Activated CD4-positive, alpha-beta memory T cell treated with anti-CD3 and anti-CD28 coated beads, Interleukin-2, amount 10 ng/mL, durations not matched to agents 7 days and 5 days (primary cell): ENCODE measurements around the gene SMNDC1. TPM values are rescaled to one million over a fixed set of nuclear protein-coding genes. Genes with fewer than 3 reads are reported as not detected.
"Not testable (repeated sequence)": the region's sequence is repeated elsewhere in the genome, so short reads cannot be mapped to it uniquely, and the experiment has no call there.

Experiments used
- CTCF ChIA-PET: fragments of 350-600 bp; sonication (Branson Sonifier 250); formaldehyde crosslinking; loops from one replicate; lab custom pipeline; 2021; ENCODE audit warnings: antibody characterized with exemption, inconsistent platforms; lab: Charles Lee
- POLR2A ChIA-PET: fragments of 350-600 bp; sonication (Branson Sonifier 250); formaldehyde crosslinking; loops from one replicate; lab custom pipeline; 2021; ENCODE audit warnings: antibody characterized with exemption; lab: Charles Lee
- DNase-seq: peaks from one replicate; pipeline ENCODE4 v3.0.0-alpha.2; 2020
- H3K27ac Mint-ChIP-seq: one replicate; pipeline ENCODE4 v1.8.0; 2021; ENCODE audit warnings: mild to moderate bottlenecking, mixed read lengths
- H3K27me3 Mint-ChIP-seq: one replicate; pipeline ENCODE4 v1.8.0; 2021; ENCODE audit warnings: mixed read lengths
- H3K36me3 Mint-ChIP-seq: one replicate; pipeline ENCODE4 v1.8.0; 2021; ENCODE audit warnings: low read depth, mixed read lengths
- H3K4me1 Mint-ChIP-seq: one replicate; pipeline ENCODE4 v1.8.0; 2021; ENCODE audit warnings: mixed read lengths
- H3K4me3 Mint-ChIP-seq: one replicate; pipeline ENCODE4 v1.8.0; 2021; ENCODE audit warnings: mild to moderate bottlenecking, mixed read lengths
- H3K9me3 Mint-ChIP-seq: one replicate; pipeline ENCODE4 v1.8.0; 2021; ENCODE audit warnings: mixed read lengths
- total RNA-seq, 2 experiments: library from RNA; stranded (reverse); gene quantifications; one replicate each; pipeline ENCODE4 v1.2.3, GENCODE V29; 2021

Gene SMNDC1
- total RNA-seq, 2 experiments from 2014 or later, result 40.8 to 45.6 TPM

GRCh38 chr10:110340816-110341215, 36.1 kb upstream of the SMNDC1 start:
- ChIA-PET POLR2A (interaction anchor here (1.2 to 2.0 kb wide), 2 partner anchors 12 to 36 kb away, joined by 3 to 4 read pairs; no protein-coding TSS in a partner anchor), CTCF (interaction anchor here (2.4 kb wide), 1 partner anchor 13 kb away, joined by 7 read pairs; no protein-coding TSS in a partner anchor)
- no peak overlapping the region for H3K4me3 Mint-ChIP-seq
- no peaks in the 10 kb centered on the region for H3K9me3 Mint-ChIP-seq
- peaks cover 13% of the 10 kb centered on the region for H3K36me3 Mint-ChIP-seq
- peaks cover 34% of the 10 kb centered on the region for H3K4me1 Mint-ChIP-seq
- no peak for DNase-seq
- H3K27me3 Mint-ChIP-seq, result peaks cover 9% of the 10 kb centered on the region
- no peak overlapping the region for H3K27ac Mint-ChIP-seq

GRCh38 chr10:110340122-110340521, 35.4 kb upstream of the SMNDC1 start:
- ChIA-PET CTCF (interaction anchor here (0.7 kb wide), 1 partner anchor 134 kb away, joined by 3 read pairs; no protein-coding TSS in a partner anchor), POLR2A (interaction anchor here (2.0 kb wide), 1 partner anchor 12 kb away, joined by 4 read pairs; no protein-coding TSS in a partner anchor)
- Mint-ChIP-seq H3K4me1 (peaks cover 41% of the 10 kb centered on the region), H3K27me3 (peaks cover 9% of the 10 kb centered on the region), H3K4me3 (no peak overlapping the region), H3K27ac (no peak overlapping the region), H3K36me3 (peaks cover 19% of the 10 kb centered on the region), H3K9me3 (no peaks in the 10 kb centered on the region)
- DNase-seq, result no peak

- Mint-ChIP-seq H3K36me3 (peaks cover 24% of the 10 kb centered on the region), H3K4me1 (peaks cover 50% of the 10 kb centered on the region), H3K4me3 (no peak overlapping the region), H3K27me3 (peaks cover 5% of the 10 kb centered on the region), H3K9me3 (no peaks in the 10 kb centered on the region), H3K27ac (no peak overlapping the region)
- POLR2A ChIA-PET, result interaction anchor here (6.8 kb wide), 1 partner anchor 17 kb away, joined by 51 read pairs; no protein-coding TSS in a partner anchor
- DNase-seq, result no peak
- CTCF ChIA-PET, result interaction anchor here (1.3 kb wide), 1 partner anchor 15 kb away, joined by 3 read pairs; no protein-coding TSS in a partner anchor
These were observed 33.2 kb upstream of the SMNDC1 start for GRCh38 chr10:110337906-110338305.

- POLR2A ChIA-PET, result interaction anchor here (1.2 to 6.8 kb wide), 3 partner anchors 8 to 17 kb away, joined by 4 to 51 read pairs (median 4); no protein-coding TSS in a partner anchor
- CTCF ChIA-PET, result interaction anchor here (1.1 to 1.6 kb wide), 2 partner anchors 17 to 47 kb away, joined by 3 to 10 read pairs; no protein-coding TSS in a partner anchor
These were observed 32.7 kb upstream of the SMNDC1 start for GRCh38 chr10:110337401-110337800.

GRCh38 chr10:110336111-110336721, 31.5 kb upstream of the SMNDC1 start:
- peaks cover 7% of the 10 kb centered on the region for H3K9me3 Mint-ChIP-seq
- CTCF ChIA-PET, result interaction anchor here (1.1 to 1.6 kb wide), 2 partner anchors 18 to 48 kb away, joined by 3 to 10 read pairs; no protein-coding TSS in a partner anchor
- peaks cover 31% of the 10 kb centered on the region for H3K36me3 Mint-ChIP-seq
- peak overlapping the region; percentile 81 for H3K27ac Mint-ChIP-seq
- H3K4me1 Mint-ChIP-seq, result peaks cover 52% of the 10 kb centered on the region
- no peak for DNase-seq
- H3K27me3 Mint-ChIP-seq, result no peaks in the 10 kb centered on the region
- no peak overlapping the region for H3K4me3 Mint-ChIP-seq
- POLR2A ChIA-PET, result interaction anchor here (1.1 to 6.8 kb wide), 4 partner anchors 9 to 86 kb away, joined by 3 to 51 read pairs (median 4); no protein-coding TSS in a partner anchor

More at GRCh38 chr10:110337401-110337800, 32.7 kb upstream of the SMNDC1 start:
- no peaks in the 10 kb centered on the region for H3K27me3 Mint-ChIP-seq
- H3K27ac Mint-ChIP-seq, result no peak overlapping the region
- no peak for DNase-seq
- H3K36me3 Mint-ChIP-seq, result peaks cover 26% of the 10 kb centered on the region
- no peak overlapping the region for H3K4me3 Mint-ChIP-seq
- peaks cover 51% of the 10 kb centered on the region for H3K4me1 Mint-ChIP-seq
- peaks cover 4% of the 10 kb centered on the region for H3K9me3 Mint-ChIP-seq

GRCh38 chr10:110335314-110336064, 30.8 kb upstream of the SMNDC1 start:
- Mint-ChIP-seq H3K4me3 (peak overlapping the region; percentile 22), H3K27me3 (no peaks in the 10 kb centered on the region), H3K9me3 (peaks cover 13% of the 10 kb centered on the region), H3K27ac (peak overlapping the region; percentile 81), H3K4me1 (peaks cover 49% of the 10 kb centered on the region), H3K36me3 (peaks cover 38% of the 10 kb centered on the region)
- no peak for DNase-seq
- POLR2A ChIA-PET, result interaction anchor here (1.0 to 6.8 kb wide), 13 partner anchors 9 to 205 kb away, joined by 3 to 51 read pairs (median 5); partner anchors contain the start of gene DUSP5
- CTCF ChIA-PET, result interaction anchor here (1.1 to 2.1 kb wide), 3 partner anchors 12 to 19 kb away, joined by 3 to 14 read pairs (median 10); no protein-coding TSS in a partner anchor

- CTCF ChIA-PET, result interaction anchor here (0.9 to 2.1 kb wide), 10 partner anchors 11 to 233 kb away, joined by 3 to 14 read pairs (median 3); partner anchors contain the start of gene SMC3
- peak overlapping the region; percentile 14 for H3K27ac Mint-ChIP-seq
- peaks cover 49% of the 10 kb centered on the region for H3K36me3 Mint-ChIP-seq
- H3K27me3 Mint-ChIP-seq, result no peaks in the 10 kb centered on the region
- no peak overlapping the region for H3K4me3 Mint-ChIP-seq
- H3K9me3 Mint-ChIP-seq, result peaks cover 19% of the 10 kb centered on the region
- POLR2A ChIA-PET, result interaction anchor here (0.9 to 6.8 kb wide), 13 partner anchors 8 to 206 kb away, joined by 3 to 51 read pairs (median 4); no protein-coding TSS in a partner anchor
- DNase-seq, result no peak
- peaks cover 47% of the 10 kb centered on the region for H3K4me1 Mint-ChIP-seq
These were observed 29.4 kb upstream of the SMNDC1 start for GRCh38 chr10:110334061-110334656.

GRCh38 chr10:110331226-110331795, 26.6 kb upstream of the SMNDC1 start:
- Mint-ChIP-seq H3K4me1 (peaks cover 41% of the 10 kb centered on the region), H3K9me3 (peaks cover 22% of the 10 kb centered on the region), H3K36me3 (peaks cover 40% of the 10 kb centered on the region)
- H3K27me3 Mint-ChIP-seq, CTCF ChIA-PET, DNase-seq, H3K27ac Mint-ChIP-seq, POLR2A ChIA-PET, H3K4me3 Mint-ChIP-seq: not testable (repeated sequence)

GRCh38 chr10:110330675-110331074, 26.0 kb upstream of the SMNDC1 start:
- Mint-ChIP-seq H3K27me3 (peaks cover 3% of the 10 kb centered on the region), H3K4me1 (peaks cover 40% of the 10 kb centered on the region), H3K27ac (no peak overlapping the region), H3K9me3 (peaks cover 22% of the 10 kb centered on the region), H3K4me3 (no peak overlapping the region), H3K36me3 (peaks cover 37% of the 10 kb centered on the region)
- POLR2A ChIA-PET, result no interaction called here
- DNase-seq, result no peak
- CTCF ChIA-PET, result no interaction called here

GRCh38 chr10:110327262-110327914, 22.7 kb upstream of the SMNDC1 start:
- Mint-ChIP-seq H3K4me1 (peaks cover 37% of the 10 kb centered on the region), H3K27ac (no peak overlapping the region), H3K27me3 (peaks cover 3% of the 10 kb centered on the region), H3K36me3 (peaks cover 29% of the 10 kb centered on the region), H3K4me3 (no peak overlapping the region), H3K9me3 (peaks cover 28% of the 10 kb centered on the region)
- DNase-seq, result no peak
- CTCF ChIA-PET, result interaction anchor here (0.7 kb wide), 1 partner anchor 219 kb away, joined by 3 read pairs; no protein-coding TSS in a partner anchor
- POLR2A ChIA-PET, result interaction anchor here (1.1 kb wide), 1 partner anchor 240 kb away, joined by 3 read pairs; no protein-coding TSS in a partner anchor

- H3K4me1 Mint-ChIP-seq, result peaks cover 37% of the 10 kb centered on the region
- peaks cover 24% of the 10 kb centered on the region for H3K36me3 Mint-ChIP-seq
- CTCF ChIA-PET, result no interaction called here
- POLR2A ChIA-PET, result interaction anchor here (1.1 to 1.2 kb wide), 2 partner anchors 30 to 241 kb away, joined by 3 read pairs; no protein-coding TSS in a partner anchor
- peaks cover 3% of the 10 kb centered on the region for H3K27me3 Mint-ChIP-seq
- peaks cover 28% of the 10 kb centered on the region for H3K9me3 Mint-ChIP-seq
- no peak for DNase-seq
- H3K27ac Mint-ChIP-seq, result peak overlapping the region; percentile 21
- no peak overlapping the region for H3K4me3 Mint-ChIP-seq
These were observed 21.8 kb upstream of the SMNDC1 start for GRCh38 chr10:110326351-110327032.
